CD4-positive, alpha-beta T cell treated with Interleukin-6 at 100 ng/mL for 8 hours (primary cell): ENCODE results near the gene NGEF.

Experiments
- DNase-seq: peaks from one replicate; pipeline ENCODE4 v3.0.0-alpha.2; 2020; ENCODE audit warnings: mixed read lengths, low spot score

NGEF gene

GRCh38 chr2:233044974-233045605 is 32.0 kb upstream of the NGEF start:
- no peak for DNase-seq

GRCh38 chr2:233042549-233042948 is 29.5 kb upstream of the NGEF start:
- DNase-seq, result no peak

DNA sequence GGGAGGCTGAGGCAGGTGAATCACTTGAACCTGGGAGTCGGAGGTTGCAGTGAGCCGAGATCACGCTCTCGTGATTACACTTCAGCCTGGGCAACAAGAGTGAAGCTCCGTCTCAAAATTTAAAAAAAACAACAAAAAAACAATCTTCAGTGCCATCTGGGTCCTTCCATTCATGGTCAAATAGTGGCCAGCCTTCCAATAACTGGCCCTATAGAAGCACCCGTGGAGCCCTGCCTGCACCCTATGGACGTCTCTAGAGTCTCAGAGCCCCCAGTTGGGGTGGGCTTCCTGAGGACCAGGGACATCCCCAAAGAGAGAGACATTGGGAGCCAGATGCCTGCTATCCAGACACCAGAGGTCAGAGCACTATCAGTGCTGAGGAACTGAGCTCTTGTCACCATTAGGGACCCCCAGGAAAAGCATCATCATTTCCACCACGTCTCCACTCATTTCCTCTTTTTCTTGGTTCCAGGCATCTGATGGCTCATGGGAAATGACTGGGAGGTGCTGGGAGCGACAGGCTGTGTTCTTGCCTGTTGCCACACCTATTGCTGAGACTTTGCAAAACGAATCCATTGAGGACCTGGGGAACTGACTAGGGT is 28.8 kb upstream of the NGEF start:
- no peak for DNase-seq

GRCh38 chr2:233040571-233040970 is 27.5 kb upstream of the NGEF start:
- DNase-seq, result no peak

DNA sequence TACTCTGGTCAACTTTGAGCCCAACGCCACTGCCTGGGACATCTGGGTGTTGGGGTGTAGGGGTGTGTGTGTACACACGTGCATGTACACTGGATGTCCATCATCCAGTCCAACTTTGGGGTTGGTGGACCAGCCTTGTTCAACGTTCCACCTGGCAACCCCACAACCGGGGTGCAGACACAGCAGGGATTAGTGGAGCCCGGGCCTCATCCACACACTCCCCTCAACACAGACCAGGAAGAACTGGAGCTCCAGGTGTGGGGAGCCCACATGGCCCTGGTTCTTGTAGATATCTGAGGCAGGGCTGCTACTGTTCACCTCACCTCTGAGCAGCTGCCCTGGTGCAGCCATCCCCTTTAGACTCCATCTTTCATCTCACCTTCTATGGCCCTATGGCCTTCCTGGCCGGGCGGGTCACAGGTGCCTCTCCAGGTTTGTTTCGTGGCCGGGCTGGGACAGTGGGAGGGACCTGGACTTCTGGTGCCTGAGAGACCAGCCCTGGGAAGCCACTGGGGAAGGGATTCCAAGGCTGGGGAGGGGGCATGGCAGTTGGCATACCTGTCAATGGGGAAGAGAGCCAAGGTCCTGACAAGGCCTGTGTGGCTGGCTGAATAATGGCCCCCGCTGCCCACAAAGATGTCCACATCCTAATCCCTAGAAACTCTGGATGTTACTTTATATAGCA is 26.9 kb upstream of the NGEF start:
- no peak for DNase-seq

DNA sequence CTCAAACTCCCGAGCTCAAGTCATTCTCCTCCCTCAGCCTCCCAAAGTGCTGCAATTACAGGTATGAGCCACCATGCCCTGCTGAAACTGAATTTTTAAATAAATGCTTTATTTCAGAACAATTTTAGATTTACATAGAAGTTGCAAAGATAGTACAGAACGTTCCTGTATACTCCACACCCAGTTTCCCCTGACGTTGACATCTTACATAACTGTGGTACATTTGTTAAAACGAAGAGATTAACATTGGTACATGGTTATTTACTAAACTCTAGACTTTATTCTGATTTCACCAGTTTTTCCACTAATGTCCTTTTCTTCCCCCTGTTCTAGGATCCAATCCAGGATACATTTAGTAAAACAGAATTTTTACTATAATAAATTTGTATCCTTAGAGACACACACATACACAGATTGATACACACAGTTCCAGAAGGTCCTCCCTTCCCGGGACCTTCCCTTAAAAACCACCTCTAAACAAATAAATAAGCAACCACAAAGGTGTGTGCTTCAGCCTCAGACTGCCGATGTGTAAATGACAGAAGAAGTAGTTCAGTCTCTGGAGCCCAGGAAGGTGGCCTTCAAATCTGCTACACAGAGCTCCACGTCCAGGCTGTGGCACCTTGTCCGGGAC is 26.3 kb upstream of the NGEF start:
- no peak for DNase-seq

GRCh38 chr2:233037078-233037477 is 24.0 kb upstream of the NGEF start:
- DNase-seq, result no peak

DNA sequence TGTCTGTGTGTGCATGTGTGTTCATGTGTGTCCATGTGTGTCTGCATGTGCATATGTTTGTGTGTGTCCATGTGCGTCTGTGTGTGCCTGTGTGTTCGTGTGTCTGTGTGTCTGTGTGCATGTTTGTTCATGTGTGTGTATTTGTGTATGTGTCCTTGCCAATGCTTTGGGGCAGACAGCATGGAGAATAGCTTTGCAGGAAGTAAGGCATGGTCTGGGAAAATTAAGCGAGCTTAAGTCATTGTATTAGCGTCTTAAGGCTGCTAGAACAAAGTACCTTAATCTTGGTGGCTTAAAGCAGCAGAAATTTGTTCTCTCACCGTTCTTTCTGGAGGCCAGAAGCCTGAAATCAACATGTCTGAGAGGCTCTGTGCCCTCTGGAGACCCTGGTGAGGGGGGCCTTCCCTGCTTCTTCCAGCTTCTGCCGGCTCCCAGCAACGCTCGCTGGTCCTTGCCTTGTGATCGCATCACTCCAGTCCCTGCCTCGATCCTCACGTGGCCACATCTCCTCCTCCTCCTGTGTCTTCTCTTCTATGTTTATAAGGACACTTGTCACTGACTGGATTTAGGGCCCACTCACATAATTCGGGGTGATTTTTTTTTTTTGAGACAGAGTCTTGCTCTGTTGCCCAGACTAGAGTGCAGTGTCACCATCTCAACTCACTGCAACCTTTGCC is 23.2 kb upstream of the NGEF start:
- DNase-seq, result no peak

DNA sequence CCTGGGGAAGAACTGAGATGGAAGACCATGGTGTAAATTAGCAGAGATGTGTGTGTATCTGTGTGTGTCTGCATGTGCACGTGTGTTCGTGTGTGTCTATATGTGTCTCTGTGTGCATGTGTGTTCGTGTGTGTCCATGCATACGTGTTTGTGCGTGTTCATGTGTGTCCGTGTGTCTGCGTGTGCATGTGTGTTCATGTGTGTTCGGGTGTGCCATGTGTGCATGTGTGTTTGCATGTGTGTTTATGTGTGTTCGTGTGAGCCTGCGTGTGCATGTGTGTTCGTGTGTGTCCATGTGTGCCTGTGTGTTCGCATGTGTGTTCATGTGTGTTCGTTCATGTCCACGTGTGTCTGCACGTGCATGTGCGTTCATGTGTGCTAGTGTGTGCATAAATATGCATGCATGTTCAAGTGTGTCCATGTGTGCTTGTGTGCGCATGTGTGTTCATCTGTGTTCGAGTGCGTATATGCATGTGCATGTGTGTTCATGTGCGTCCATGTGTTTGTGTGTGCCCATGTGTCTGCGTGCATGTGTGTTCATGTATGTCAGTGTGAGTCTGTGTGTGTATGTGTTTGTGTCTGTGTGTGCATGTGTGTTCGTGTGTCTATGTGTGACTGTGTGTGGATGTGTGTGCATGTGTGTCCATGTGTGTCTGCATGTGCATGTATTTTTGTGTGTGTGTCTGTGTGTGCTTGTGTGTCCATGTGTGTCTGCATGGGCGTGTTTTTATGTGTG is 22.5 kb upstream of the NGEF start:
- DNase-seq, result no peak

- DNase-seq, result no peak
Measured at GRCh38 chr2:233034091-233034882, 21.2 kb upstream of the NGEF start.

DNA sequence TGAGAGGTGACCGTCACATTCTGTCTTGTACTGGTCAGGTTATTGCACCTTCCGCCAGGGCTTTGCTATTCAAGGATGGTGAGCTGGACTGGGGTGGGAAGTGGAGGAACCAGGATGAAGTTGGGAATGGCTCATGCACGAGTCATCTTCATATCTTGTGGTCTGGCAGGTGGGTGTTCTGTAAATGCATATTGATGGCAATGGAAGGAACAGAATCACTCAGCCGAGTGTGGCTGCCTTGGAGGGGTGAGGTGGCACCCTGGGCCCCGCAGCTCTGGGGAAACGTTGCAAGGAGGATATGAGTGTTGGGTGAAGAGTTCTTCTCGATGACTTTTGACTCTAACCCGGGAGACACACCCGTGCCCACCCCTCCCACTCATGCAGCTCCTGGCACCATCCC is 20.6 kb upstream of the NGEF start:
- no peak for DNase-seq

GRCh38 chr2:233032551-233033320 is 19.7 kb upstream of the NGEF start, which contains the start of gene NEU2:
TSS of gene NEU2 (plus strand) at chr2:233032672. CDS start at chr2:233032672, 0 bp downstream.
- DNase-seq, result no peak

DNA sequence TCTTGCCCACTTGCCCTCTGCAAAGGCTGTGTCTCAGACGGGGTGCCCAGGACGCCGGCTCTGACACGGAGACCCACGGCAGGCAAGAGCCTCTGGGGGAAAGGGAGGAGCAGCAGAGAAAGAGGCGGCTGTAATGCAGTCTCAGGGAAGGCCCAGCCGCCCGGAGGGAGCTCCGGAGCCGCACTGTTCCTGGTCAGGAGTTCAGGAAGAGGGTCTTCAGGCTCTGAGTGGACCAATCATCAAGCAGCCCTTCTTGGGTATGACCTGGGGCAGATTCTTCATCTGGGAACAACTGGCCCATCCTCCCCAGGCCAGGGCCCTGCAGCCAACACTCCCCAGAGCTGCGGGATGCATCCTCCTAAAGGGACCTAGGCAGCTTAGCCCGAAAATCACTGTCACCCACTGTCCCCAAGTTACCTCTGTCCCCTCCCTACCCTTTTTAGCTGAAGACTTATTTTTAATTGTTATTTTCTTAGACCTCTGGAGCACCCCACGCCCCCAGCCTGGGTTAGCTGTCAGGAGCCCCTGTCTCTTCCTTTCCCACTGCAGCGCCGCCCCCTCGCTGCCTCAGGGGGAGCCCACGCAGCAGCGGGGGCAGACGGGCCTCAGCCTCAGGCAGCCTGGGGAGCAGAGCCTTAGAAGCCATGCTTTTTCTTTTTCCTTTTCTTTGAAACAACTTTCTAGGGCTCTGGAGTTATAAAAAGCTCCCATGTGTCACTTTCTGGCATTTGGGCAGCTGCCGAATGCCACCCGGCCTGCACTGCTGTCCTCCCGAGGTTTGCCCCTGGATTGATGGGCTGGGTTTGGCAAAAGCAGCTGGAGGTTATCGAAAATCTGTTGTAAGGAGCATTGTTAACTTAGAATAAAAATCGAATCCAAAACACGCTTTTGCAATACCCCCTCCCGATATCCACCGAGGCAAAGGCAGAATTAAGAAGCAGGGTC is 18.8 kb upstream of the NGEF start:
- DNase-seq, result no peak

- DNase-seq, result no peak
Measured at GRCh38 chr2:233029321-233029720, 16.3 kb upstream of the NGEF start.

DNA sequence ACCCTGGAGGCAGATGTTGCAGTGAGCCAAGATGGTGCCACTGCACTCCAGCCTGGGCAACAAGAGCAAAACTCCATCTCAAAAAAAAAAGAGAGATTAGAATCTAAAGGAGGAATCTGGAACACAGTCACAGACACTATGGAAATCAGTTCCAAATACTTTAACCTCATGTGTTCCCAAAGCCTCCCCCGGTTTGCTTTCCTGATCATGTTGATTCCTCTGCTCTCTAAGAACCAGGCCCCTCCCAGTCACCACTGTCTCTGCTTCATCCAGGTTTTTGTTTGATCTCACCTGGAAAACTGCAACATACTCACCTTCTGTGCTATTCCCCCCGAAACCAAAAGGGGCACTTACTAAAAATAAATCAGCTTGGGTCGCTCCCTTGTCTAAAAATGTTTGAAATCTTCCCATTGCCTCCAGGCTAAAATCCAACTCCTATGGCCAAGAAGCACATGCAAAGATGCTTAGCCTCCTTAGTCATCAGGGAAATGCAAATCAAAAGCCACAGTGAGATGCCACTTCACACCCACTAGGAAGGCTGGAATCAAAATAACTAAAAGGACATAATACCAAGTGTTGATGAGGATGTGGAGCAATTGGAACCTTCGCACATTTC is 13.2 kb upstream of the NGEF start:
- no peak for DNase-seq

DNA sequence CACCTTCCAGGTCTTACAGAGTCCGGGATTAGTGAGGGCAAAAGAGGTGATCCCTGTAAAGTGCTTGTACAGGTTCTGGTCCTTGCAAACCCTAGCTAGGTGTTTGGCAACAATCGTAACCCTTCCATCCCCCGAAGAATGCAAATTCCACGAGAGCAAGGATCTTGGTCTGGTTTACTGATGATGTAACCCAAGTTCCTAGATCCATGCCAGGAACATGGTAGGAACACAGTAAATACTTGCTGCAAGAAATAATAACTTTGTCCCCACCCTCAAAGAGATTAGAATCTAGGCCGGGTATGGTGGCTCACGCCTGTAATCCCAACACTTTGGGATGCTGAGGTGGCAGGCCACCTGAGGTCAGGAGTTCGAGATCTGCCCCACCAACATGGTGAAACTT is 12.7 kb upstream of the NGEF start:
- DNase-seq, result no peak

DNA sequence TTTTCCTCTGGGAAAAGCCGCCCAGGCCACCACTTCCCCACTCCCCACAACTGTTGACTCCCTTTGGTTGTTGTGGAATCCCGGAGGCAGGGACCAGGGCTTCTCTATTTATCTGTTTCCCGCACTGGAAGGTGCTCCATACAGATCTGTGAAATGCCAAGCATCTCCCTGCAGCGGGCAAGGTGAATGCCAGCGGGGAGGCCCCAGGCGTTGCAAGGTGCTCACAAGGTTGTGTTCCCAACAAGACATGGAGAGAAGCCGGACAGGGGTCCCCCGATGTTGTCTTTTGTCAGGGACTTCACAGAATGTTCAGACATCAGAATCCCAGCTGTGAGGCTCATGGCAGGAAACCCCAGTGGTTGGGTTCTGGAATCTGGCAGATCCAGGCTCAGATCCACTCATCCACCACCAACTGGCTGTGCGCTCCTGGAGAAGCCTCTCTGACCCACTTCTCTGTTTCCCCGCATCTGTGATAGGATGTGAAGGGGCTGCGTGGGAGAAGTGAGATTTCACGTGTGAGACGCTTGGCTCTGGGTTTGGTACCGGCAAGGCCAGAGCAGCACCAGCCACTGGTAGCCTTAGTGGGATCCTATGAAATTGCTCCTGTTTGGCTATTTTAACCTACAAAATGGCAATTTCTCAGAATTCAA is 10.8 kb upstream of the NGEF start:
- no peak for DNase-seq
